Endothelial cell of umbilical vein (primary cell): Measurements from ENCODE around the gene KCNB1. TPM values are rescaled to one million over a fixed set of nuclear protein-coding genes. Genes with fewer than 3 reads are reported as not detected.

Experiments
- BruUV-seq: library from RNA; stranded (reverse); fragments of 400-500 nt; replicated peaks from 2 replicates; lab custom pipeline; 2021; lab: Mats Ljungman, UMichigan
- CTCF ChIA-PET: fragments of 300-600, 350-600 bp; sonication (Branson Sonifier 250); formaldehyde crosslinking; loops from one replicate; lab custom pipeline; 2021; ENCODE audit warnings: antibody characterized with exemption, inconsistent platforms; lab: Charles Lee
- POLR2A ChIA-PET: fragments of 300-600, 350-600 bp; sonication (Branson Sonifier 250); formaldehyde crosslinking; loops from one replicate; lab custom pipeline; 2021; ENCODE audit warnings: antibody characterized with exemption, inconsistent platforms; lab: Charles Lee
- DNase-seq: peaks from one replicate; pipeline ENCODE4 v3.0.0-alpha.2; 2011; ENCODE audit warnings: low read depth, low spot score
- FAIRE-seq: peaks from 2 replicates; lab custom pipeline; 2011; peaks lifted over from hg19 to GRCh38; lab: Jason Lieb, UNC
- H2AFZ ChIP-seq: 2 replicates; pipeline ENCODE4 v1.6.0; 2012; ENCODE audit warnings: low read depth, low read length, control low read depth, inconsistent platforms
- H3K27ac ChIP-seq: 2 replicates; pipeline ENCODE4 v1.5.1; 2011; ENCODE audit warnings: low read depth, mild to moderate bottlenecking, control low read depth, low read length, moderate library complexity; ENCODE audit not compliant: insufficient read depth
- H3K27me3 ChIP-seq, 2 experiments: 2 replicates each; pipeline versions ENCODE4 v1.6.0 to v1.6.1; 2011; ENCODE audit warnings: low read length in 2 of 2, mixed read lengths in 1 of 2; ENCODE audit not compliant: control insufficient read depth in 2 of 2, insufficient read depth in 2 of 2
- H3K36me3 ChIP-seq, 2 experiments: 2 replicates in 1 of 2; 3 replicates in 1 of 2; pipeline ENCODE4 v1.5.1; 2011; ENCODE audit warnings: low read length in 2 of 2, mild to moderate bottlenecking in 1 of 2, moderate library complexity in 1 of 2; ENCODE audit not compliant: control insufficient read depth in 2 of 2, insufficient read depth in 2 of 2; ENCODE audit errors: extremely low read depth in 1 of 2
- H3K4me1 ChIP-seq: 3 replicates; pipeline ENCODE4 v1.5.1; 2011; ENCODE audit warnings: mild to moderate bottlenecking, low read length; ENCODE audit not compliant: control insufficient read depth, insufficient read depth; ENCODE audit errors: extremely low read depth
- H3K4me2 ChIP-seq: 2 replicates; pipeline ENCODE4 v1.6.1; 2011; ENCODE audit warnings: low read length, control low read depth, mixed read lengths; ENCODE audit not compliant: insufficient read depth
- H3K4me3 ChIP-seq, 3 experiments: fragments of 200-600 bp in 1 of 3; sonication (generic), shearing (Covaris generic) in 1 of 3; replicated peaks in 1 of 3; 2 replicates each; pipeline ENCODE4 v1.5.1; 2011 to 2016; ENCODE audit warnings: control low read depth in 3 of 3, low read length in 3 of 3, mild to moderate bottlenecking in 2 of 3, inconsistent platforms in 1 of 3, low read depth in 1 of 3, moderate library complexity in 1 of 3; ENCODE audit not compliant: insufficient read depth in 1 of 3
- H3K79me2 ChIP-seq: 2 replicates; pipeline ENCODE4 v1.6.0; 2012; ENCODE audit warnings: low read length, inconsistent platforms; ENCODE audit not compliant: control insufficient read depth, insufficient read depth
- H3K9ac ChIP-seq: replicated peaks from 2 replicates; pipeline ENCODE3; 2011; ENCODE audit warnings: low read length, control low read depth; ENCODE audit not compliant: insufficient read depth; ENCODE audit errors: extremely low read depth
- H3K9me1 ChIP-seq: replicated peaks from 3 replicates; pipeline ENCODE4 v1.6.0; 2011; ENCODE audit warnings: mild to moderate bottlenecking, low read length; ENCODE audit not compliant: control insufficient read depth, insufficient read depth; ENCODE audit errors: extremely low read depth
- H3K9me3 ChIP-seq: replicated peaks from 2 replicates; pipeline ENCODE4 v1.5.1; 2012; ENCODE audit warnings: low read length, inconsistent platforms; ENCODE audit not compliant: control insufficient read depth, insufficient read depth
- H4K20me1 ChIP-seq: replicated peaks from 2 replicates; pipeline ENCODE3; 2011; ENCODE audit warnings: mild to moderate bottlenecking, low read length; ENCODE audit not compliant: control insufficient read depth, insufficient read depth; ENCODE audit errors: extremely low read depth
- CTCF ChIP-seq, 2 donors: IDR thresholded peaks; 1 replicate in 1 of 2; 2 replicates in 1 of 2; pipeline ENCODE4 v1.5.1; 2011; ENCODE audit warnings: low read length in 2 of 2, mild to moderate bottlenecking in 2 of 2, moderate library complexity in 2 of 2, control low read depth in 1 of 2, inconsistent platforms in 1 of 2, low read depth in 1 of 2; ENCODE audit not compliant: insufficient read depth in 1 of 2; ENCODE audit errors: extremely low read depth in 1 of 2
- EZH2 ChIP-seq: IDR thresholded peaks from 2 replicates; pipeline ENCODE4 v1.6.1; 2012; ENCODE audit warnings: borderline replicate concordance, low read depth, mild to moderate bottlenecking, moderate library complexity, low read length, inconsistent platforms; ENCODE audit not compliant: severe bottlenecking
- GATA2 ChIP-seq: IDR thresholded peaks from 2 replicates; pipeline ENCODE4 v1.7.0; 2011; ENCODE audit warnings: low read depth, mild to moderate bottlenecking, moderate library complexity, mixed read lengths, low read length; ENCODE audit not compliant: insufficient read length, insufficient read depth
- JUN ChIP-seq: IDR thresholded peaks from 2 replicates; pipeline ENCODE4 v1.6.1; 2011; ENCODE audit warnings: borderline replicate concordance, low read depth; ENCODE audit not compliant: insufficient read length, insufficient read depth
- MAX ChIP-seq: IDR thresholded peaks from 2 replicates; pipeline ENCODE4 v1.6.1; 2011; ENCODE audit not compliant: insufficient read depth, insufficient read length
- MYC ChIP-seq: IDR thresholded peaks from one replicate; pipeline ENCODE4 v1.6.1; 2011; ENCODE audit warnings: mild to moderate bottlenecking, low read depth, low read length
- POLR2A ChIP-seq: IDR thresholded peaks from 2 replicates; pipeline ENCODE4 v1.6.1; 2012; ENCODE audit warnings: low read depth, mild to moderate bottlenecking, control low read depth, low read length
- POLR2AphosphoS5 ChIP-seq: IDR thresholded peaks from 2 replicates; pipeline ENCODE4 v1.6.1; 2012; ENCODE audit warnings: low read depth, mild to moderate bottlenecking, control low read depth, low read length, moderate library complexity; ENCODE audit not compliant: insufficient read depth
- dilution Hi-C: fragments of 300-500 bp; cut with MboI; formaldehyde crosslinking; loops from one replicate; pipeline ENCODE4 v1.15.0; 2019; ENCODE audit warnings: low sequenced_read_pairs; ENCODE audit not compliant: extremely low pct_ligation_motif_present
- intact Hi-C: fragments of 100-400 bp; cut with micrococcal nuclease; formaldehyde crosslinking; loops from one replicate; pipeline ENCODE4 v1.10.0; 2022
- polyA plus RNA-seq, 4 experiments: library from polyadenylated mRNA; depleted of rRNA in 3 of 4; stranded (reverse) in 3 of 4; unstranded in 1 of 4; fragments of >200 nt; gene quantifications; 2 replicates each; pipeline versions ENCODE4 v1.2.1 to v1.2.3, GENCODE V29; 2011 to 2012; ENCODE audit warnings: missing spikeins in 1 of 4
- total RNA-seq: library from RNA; stranded (reverse); gene quantifications from 2 replicates; pipeline ENCODE4 v1.2.3, GENCODE V29; 2021

Gene KCNB1
- total and polyA plus RNA-seq, 2 donors (not counting 3 experiments of a cell fraction or from before 2014, with no cell fraction given): not detected

- no peak overlapping the region for H3K9ac ChIP-seq
- no peak overlapping the region for H3K27ac ChIP-seq
- H3K36me3 ChIP-seq: no peaks in the 10 kb centered on the region
- H3K9me1 ChIP-seq: no peaks in the 10 kb centered on the region
- no peaks in the 10 kb centered on the region for H4K20me1 ChIP-seq
- no TSS peak for BruUV-seq
- no peaks in the 10 kb centered on the region for H3K4me1 ChIP-seq
- intact Hi-C loops: no loop called here
- FAIRE-seq (no peak), DNase-seq (no peak)
- H3K9me3 ChIP-seq: no peaks in the 10 kb centered on the region
- H3K4me2 ChIP-seq: no peak overlapping the region
- TF ChIP-seq EZH2 (no peak), POLR2AphosphoS5 (no peak), MYC (no peak), GATA2 (no peak), POLR2A (no peak), CTCF (IDR thresholded peaks at IDR 0.05; ENCODE audit: extremely low read depth in 1 of 2, insufficient read depth in 1 of 2, low read depth in 1 of 2, low read length in 2 of 2) (no peak), JUN (no peak), MAX (no peak)
- no peak overlapping the region for H2AFZ ChIP-seq
- dilution Hi-C loops: no loop called here
- no peaks in the 10 kb centered on the region for H3K79me2 ChIP-seq
- CTCF ChIA-PET: no interaction called here
- POLR2A ChIA-PET: no interaction called here
- peaks cover 4 to 7% of the 10 kb centered on the region in 2 experiments for H3K27me3 ChIP-seq
- H3K4me3 ChIP-seq: no peak overlapping the region
Measured at GRCh38 chr20:49419785-49420184, 62.7 kb downstream of the KCNB1 start.
